Esophagus muscularis mucosa (tissue), 4 donors: ENCODE measurements around the gene SNX10.

Experiments
- CTCF ChIP-seq, 3 experiments: fragments of 200-600 bp in 2 of 3; fragments of 450-650 bp in 1 of 3; sonication (generic) in 2 of 3; IDR thresholded peaks; one replicate each; pipeline ENCODE4 v1.5.1; 2017 to 2019; ENCODE audit warnings: antibody characterized with exemption in 3 of 3, mild to moderate bottlenecking in 2 of 3, moderate library complexity in 1 of 3
- EP300 ChIP-seq: sonication (generic); formaldehyde crosslinking; IDR thresholded peaks from one replicate; pipeline ENCODE4 v1.6.1; 2017; ENCODE audit warnings: antibody characterized with exemption
- POLR2A ChIP-seq: fragments of 450-650 bp; IDR thresholded peaks from one replicate; pipeline ENCODE4 v1.6.1; 2017; ENCODE audit warnings: antibody characterized with exemption, moderate library complexity, mild to moderate bottlenecking, low read depth
- POLR2AphosphoS5 ChIP-seq, 2 donors: sonication (generic); formaldehyde crosslinking; IDR thresholded peaks; one replicate each; pipeline ENCODE4 v1.6.1; 2017; ENCODE audit warnings: antibody characterized with exemption in 2 of 2

GRCh38 chr7:26331789-26332188, 40.1 kb downstream of the SNX10 start:
- TF ChIP-seq CTCF (IDR thresholded peaks at IDR 0.05) (no peak), POLR2A (no peak), EP300 (no peak), POLR2AphosphoS5 (IDR thresholded peaks at IDR 0.05) (no peak)
